ENCODE results near the gene FUT2.
"Not testable (repeated sequence)": the region's sequence is repeated elsewhere in the genome, so short reads cannot be mapped to it uniquely, and the experiment has no call there.

FUT2 gene

DNA sequence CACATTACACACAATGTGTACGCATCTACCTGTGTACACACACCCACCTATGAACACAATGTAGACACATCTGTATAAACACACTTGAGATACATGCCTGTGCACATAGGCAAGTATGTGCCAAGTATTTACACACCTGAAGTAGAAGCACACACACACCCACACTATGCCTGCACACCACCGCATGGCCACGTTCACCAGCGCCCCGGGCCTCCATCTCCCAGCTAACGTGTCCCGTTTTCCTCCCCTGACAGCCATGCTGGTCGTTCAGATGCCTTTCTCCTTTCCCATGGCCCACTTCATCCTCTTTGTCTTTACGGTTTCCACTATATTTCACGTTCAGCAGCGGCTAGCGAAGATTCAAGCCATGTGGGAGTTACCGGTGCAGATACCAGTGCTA lies 6.9 kb downstream of the FUT2 start:
- DNase-seq (ENCODE audit: low read depth): no peak

DNA sequence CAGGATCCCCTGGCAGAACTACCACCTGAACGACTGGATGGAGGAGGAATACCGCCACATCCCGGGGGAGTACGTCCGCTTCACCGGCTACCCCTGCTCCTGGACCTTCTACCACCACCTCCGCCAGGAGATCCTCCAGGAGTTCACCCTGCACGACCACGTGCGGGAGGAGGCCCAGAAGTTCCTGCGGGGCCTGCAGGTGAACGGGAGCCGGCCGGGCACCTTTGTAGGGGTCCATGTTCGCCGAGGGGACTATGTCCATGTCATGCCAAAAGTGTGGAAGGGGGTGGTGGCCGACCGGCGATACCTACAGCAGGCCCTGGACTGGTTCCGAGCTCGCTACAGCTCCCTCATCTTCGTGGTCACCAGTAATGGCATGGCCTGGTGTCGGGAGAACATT lies 7.5 kb downstream of the FUT2 start:
- DNase-seq (ENCODE audit: low read depth): no peak

DNA sequence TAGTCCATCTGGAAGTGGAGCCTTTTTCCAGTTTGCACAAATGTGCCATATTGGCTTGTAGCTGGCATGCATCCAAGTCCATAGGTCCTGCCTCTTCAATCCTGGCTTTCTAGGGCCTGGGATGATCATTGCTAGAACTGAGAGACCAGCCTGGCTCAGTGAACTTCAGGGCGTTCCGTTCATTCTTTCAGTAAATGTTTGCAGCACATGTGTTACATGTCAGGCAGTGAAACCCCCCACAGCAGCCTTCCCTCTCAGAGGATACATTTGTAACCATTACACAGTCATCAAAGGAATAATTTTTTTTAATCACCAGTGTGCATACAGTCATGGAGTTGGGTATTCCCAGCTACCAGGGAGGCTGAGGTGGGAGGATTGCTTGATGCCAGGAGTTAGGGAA lies 9.7 kb downstream of the FUT2 start:
- no peak for DNase-seq (ENCODE audit: low read depth)

DNA sequence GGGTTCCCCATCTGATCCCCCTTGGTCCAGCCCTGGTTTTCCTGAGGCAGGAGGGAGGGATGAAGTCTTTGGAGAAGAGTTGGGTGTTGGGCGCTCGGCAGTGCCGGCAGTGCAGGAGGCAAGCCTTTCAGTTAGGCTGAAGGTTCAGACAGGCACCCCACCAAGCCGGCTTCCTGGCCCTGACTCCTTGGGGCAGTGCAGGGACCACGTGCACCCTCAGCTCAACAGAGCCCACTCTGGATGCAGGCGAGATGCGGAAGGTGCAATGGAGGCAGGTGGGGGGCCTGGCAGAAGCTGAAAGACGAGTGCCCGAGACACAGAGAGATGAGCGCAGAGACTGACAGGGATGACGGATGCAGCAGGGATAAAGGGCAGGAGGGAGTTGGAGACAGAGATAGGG lies 12.7 kb downstream of the FUT2 start:
- DNase-seq (ENCODE audit: low read depth): no peak

DNA sequence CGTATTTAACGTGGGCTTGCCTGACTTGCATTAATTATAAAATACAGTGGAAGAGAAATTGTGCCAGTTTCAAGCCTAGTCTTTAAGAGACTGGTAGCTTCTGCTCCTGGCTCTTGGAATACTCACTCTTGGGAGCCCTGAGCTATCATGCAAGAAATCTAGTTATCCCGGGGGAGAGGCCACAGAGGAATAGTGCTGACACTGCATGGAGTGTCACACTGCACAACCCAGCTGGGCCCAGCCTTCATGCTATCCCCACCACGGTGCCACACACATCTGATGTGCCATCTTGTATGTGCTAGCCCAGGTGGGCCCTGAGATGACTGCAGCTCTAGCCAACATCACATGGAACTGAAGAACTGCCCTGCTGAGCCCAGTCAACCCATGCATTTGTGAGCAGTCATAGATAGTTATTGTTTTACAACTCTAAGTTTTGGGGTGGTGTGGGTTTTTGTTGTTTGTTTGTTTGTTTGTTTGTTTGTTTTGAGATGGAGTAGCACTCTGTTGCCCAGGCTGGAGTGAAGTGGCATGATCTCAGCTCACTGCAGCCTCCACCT lies 15.4 kb downstream of the FUT2 start:
- no peak for DNase-seq (ENCODE audit: low read depth)

DNA sequence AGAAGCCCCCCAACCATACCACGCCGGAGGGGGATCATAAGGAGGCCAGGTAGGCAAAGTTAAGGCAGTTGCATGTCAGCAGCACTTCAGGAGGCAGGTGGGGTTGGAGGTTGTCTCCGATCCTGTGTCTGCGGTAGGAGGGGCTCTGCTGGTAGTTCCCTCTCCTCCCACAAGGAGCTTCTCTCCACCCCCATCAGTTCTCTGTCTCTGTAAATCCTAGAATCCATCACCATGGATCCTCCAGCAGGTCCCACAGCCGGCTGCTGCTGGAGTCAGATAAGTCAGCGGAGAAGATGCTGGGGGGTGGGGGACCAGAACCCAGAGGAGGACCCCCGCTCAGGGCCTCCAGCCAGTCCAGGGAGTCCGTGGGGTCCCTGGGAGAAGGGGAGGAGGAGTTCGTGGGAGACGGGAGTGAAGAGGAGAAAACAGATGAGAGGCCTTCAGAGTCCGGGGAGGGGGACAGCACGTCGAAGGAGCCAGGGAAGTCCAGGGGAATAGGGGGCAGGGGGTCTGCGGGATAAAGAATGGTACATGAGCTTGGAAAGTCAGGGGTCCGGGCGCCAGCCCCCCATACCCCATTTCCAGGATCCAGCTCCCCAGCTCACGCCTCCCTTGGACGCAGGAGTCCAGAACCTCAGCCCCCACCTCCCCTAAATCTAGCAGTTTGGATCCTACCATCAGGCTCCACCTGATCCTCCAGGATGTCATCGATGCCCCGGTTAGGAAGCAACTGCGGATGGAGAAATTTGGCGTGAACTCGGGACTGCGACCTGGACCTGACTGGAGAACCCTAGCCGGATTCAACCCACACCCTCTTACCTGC lies 17.5 kb downstream of the FUT2 start:
- DNase-seq (ENCODE audit: low read depth): peak; percentile 52

DNA sequence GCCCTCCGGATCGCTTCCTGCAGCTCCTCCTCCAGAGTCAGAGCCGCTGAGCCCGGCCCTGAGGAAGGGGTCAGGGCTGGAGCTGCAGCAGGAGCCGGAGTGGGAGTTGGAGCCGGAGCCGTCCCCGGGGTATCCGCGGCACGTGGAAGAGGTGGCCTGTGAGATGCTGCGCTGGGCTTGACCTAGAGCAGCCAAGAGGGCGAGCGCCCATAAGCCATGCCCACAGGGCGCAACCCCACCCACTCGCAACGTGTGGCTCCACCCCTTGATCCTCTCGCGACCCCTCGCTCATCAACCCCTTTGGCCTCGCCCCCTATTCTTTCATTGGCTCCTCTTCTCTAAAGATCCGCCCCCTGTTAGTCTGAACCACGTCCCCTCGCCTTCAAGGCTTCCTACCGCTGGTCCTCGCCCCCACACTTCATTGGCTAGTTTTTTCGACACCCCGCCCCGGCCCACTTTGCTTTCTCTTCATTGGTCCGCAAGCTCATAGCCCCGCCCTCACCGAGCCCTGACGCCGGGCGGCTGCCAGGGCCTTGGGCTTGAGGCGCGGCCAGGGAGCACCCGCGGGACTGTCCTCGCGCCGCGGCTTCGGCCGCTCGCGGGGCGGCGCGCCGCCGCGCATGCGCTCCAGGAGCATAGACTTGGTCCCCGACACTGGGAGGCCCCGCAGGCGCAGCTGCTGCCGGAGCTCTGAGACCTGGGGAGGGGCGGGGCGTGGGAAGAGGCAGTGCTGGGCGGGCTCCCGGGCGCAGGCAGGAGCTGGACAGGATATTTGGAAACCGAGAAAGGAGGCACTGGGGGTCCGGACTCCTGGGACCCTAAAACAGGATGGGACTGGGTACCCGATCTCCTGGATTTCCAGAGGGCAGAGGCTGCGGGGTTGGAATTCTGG lies 18.3 kb downstream of the FUT2 start:
- peak; percentile 99 for DNase-seq (ENCODE audit: low read depth)

DNA sequence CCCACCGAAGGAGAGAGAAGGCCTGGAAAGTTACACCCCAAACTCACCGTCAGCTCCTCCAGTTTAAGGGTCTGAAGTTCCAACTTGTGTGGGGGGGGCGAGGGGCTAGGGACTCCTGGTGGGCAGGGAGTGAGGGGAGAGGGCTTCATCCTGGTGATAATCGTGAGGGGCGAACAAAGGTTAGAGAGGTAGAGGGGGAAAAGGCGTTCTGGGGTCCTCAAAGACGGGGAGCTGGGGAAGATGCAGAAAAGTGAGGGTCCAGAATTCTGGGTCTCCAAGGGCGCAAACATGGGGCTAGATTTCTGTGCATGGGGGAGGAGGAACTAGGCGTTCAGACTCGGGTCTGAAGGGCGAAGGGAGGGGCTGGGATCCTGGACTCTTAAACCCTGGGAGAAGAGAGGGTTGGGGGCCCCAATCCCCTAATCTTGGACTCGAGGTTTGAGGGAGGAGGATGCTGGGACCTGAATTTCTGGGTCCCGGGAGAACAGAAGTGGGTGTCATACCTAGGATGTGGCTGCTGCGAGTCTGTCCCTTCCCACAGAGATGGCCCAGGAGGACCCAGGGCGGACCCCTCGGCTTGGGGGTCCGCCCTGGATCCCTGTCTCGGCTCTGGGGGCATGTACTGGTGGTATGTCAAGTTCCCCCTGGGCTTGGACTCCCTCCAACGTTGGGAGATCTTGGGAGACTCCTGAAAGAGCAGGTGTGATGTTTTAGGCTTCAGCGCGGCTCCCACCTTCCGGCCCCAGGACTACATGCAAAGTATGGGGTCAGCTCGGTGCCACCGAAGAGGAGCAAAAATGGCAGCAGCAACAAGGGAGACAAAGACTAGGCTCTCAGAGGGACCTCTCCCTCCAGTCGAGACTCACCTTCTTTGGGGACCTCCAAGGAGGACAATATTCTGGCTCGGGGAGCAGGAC lies 19.2 kb downstream of the FUT2 start:
- no peak for DNase-seq (ENCODE audit: low read depth)

DNA sequence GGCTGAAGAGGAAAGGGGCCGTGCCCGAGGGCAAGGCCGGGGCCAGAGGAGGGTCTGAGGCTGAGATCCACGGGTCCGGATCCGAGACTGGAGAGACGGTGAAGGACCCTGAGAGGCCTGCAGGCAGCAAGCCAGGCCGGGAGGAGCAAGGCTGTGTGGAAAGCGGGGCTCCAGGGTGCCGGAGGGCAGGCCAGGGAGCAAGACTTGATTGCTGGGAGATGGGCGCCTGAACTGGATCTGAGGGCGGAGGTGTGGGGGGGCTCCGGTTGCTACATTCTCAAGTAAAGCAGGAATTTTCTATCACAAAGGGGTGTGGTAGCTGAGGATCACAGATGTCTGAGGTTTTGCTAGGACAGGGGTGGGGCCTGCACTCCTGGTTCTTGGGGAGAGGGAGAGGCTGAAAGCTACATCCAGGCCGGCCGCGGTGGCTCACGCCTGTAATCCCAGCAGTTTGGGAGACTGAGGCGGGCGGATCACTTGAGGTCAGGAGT lies 20.0 kb downstream of the FUT2 start:
- peak; percentile 9 for DNase-seq (ENCODE audit: low read depth)

DNA sequence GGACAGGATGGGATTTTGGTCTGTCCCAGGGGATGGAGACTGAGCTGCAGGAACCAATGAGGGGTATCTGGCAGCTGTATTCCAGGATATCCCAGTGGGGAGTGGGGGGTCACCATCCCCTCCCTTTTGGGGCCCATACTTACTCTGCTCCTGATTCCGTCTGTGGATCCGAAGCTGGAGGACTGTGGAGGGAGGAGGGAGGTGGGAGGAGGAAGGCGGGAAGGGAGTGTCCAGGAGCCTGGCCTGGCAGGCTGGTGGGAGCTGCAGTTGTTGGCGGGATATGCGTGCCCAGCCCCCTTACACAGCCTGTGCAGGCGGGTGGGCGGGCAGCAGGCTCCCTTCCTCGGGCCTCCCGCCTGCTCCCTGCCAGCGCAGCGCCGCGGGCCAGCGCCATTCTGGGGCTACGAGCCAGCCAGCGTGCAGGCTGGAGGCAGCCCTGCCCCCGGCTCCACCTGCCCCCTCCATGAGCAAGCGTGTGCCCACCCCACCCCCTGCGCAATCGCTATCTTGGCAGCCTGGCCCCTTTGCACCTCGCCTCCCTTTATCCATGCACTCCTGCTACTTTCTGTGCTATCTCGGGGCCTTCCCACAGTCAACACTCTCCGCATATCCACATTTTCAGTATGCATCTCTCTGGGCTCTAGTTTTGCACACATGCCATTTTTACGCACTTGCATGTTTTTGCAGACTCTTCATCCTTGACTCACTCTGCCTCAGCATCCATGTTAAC lies 21.0 kb downstream of the FUT2 start:
- DNase-seq (ENCODE audit: low read depth): peak; percentile 57

DNA sequence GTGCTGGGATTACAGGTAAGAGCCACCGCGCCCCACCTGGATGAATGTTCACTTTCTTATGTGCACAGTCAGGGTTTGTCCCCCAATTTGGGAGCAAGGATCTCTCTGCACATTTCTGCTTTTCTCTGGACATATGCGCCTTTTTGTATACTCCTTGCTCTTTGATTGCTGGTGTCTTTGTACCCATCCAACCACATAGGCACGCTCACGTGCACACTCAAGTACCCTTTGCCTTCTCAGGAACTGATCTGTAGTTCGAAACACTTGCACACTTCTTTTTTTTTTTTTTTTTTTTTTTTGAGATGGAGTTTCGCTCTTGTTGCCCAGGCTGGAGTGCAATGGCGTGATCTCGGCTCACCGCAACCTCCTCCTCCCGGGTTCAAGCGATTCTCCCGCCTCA lies 22.3 kb downstream of the FUT2 start:
- not testable (repeated sequence) for DNase-seq (ENCODE audit: low read depth)

DNA sequence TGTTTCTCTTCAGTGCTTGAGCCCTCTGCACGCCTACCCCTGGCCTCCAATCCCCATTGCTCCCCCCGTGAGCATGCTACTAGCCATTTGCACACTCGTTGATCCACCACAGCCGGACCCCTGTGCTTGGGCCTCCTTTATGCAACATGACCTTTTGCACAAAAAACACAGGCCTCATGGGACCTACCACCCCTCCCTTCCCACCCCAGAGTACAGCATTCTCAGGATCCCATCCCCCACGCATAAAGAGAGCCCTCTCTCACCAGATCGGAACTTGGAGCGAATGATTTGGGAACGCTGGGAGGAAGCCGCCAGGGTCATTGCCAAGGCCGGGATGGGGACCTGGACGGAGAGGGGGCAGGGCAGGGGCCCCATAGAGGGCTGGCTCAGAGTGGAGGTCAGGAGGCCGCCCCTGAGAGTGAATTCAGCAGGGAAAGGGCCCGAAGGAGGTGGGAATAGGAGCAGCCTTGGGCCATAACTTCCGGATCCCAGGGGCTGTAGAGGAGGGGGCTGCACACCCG lies 23.0 kb downstream of the FUT2 start:
- DNase-seq (ENCODE audit: low read depth): no peak

DNA sequence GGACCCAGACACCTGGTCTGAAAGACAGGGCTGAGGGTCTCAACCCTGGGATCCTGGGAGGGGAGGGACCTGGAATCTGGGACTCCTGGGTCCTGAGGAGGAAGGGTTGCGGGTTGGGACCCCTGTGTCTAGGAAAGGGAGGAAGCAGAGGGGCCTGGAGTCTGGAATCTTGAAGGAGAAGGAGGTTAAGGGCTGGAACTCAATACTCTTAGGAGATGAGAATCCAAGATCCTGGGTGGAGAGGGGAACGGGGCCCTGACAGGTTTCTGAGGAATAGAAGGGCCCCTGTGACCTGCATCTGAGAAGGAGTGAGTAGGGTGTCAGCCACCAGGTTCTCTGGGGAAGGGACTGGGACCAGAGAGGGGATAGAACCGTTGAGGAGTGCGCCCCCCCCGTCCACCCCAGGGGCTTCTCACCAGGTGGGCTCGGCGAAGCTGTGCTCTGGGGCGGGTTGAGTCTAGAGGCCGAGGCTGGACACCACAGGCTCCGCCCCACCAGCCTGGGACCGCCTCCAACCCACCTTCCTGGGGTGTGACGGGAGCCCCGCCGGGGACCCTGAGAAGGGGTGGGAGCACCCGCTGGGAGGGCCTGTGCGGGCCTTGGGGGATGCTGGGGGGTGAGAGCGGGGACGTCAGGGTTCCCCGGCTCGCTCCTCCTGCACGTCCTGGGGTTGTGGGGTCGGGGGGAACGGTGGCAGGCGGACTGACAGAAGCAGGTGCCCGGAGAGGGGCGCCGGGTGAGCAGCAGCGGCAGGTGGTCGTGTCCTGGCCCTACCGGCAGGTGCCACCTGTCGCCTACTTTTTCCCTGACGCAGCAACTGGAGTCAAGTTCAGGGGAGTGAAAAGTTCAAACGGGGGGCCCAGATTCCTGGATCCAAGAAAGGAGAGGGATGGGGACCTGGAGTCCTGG lies 23.7 kb downstream of the FUT2 start, which contains the start of gene MAMSTR:
TSS of gene MAMSTR (minus strand) at position 463 of the 909 bp plus-strand sequence. CDS start 694 bp downstream, outside the sequence.
- DNase-seq (ENCODE audit: low read depth): no peak

DNA sequence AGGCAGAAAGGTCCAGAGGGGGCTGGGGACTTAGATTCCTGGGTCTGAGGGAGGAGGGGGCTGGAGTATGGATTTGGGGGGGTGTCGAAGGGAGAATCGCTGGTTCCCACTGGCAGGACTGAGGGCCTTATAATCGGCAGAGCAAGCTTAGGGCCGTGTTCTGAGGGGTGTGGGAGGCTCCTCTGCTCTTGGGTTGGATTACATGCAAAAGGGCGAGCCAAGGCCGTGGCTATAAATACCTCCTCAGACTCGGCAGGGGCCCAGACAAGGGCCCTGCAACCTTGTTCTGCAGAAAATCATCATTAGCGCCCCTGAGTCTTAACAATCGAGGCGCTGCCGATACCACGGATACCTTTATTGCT lies 24.5 kb downstream of the FUT2 start:
- no peak for DNase-seq (ENCODE audit: low read depth)

DNA sequence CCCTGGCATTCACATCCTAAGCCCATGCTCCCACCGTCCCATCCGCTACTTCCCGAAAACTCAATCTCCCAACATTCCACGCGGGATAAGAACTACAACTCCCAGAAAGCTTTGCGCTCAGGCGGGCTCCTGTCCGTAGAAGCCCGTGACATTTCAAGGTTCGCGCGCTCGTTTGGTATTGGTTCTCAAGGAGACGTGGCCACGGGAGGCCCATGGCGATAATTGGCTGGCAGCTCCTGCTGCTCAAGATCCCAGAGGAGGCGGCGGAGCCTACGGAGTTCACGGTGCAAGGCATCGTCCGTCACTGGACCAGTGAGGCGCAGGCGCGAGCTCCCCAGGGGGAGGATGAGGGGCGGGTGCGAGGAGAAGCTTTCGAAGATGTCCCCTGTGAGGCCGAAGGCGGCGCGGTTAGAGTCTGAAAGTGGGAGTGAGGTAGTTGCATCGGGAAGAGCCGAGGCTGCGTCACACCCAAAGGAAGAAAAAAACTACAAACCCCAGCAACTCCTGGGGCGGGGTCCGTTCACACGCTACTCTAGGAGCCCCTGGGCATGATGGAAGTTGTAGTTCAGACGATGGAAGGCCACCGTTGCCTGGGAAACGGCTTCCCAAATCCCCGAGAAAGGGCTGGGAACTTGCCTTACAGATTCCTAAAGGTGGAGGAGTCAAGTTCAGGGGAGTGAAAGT lies 25.0 kb downstream of the FUT2 start:
- peak; percentile 99 for DNase-seq (ENCODE audit: low read depth)

DNA sequence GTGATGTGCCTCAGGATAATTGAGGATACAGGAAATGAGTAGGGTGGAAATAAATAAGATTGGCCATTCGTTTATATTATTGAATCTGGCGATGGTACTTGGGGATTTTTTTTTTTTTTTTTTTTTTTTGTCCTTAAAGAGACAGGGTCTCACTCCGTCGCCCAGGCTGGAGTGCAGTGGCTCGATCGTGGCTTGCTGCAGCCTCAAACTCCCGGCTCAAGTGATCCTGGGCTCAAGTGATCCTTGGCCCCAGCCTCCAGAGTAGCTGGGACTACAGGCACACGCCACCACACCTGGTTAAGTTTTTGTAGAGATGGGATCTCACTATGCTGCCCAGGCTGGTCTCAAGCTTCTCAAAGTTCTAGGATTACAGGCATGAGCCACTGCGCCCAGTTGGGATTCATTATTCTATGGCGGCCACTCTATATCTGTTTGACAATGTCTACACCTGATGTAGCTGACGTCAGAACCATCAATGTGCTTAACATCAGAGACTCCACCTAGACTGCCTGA lies 26.5 kb downstream of the FUT2 start:
- no peak for DNase-seq (ENCODE audit: low read depth)

DNA sequence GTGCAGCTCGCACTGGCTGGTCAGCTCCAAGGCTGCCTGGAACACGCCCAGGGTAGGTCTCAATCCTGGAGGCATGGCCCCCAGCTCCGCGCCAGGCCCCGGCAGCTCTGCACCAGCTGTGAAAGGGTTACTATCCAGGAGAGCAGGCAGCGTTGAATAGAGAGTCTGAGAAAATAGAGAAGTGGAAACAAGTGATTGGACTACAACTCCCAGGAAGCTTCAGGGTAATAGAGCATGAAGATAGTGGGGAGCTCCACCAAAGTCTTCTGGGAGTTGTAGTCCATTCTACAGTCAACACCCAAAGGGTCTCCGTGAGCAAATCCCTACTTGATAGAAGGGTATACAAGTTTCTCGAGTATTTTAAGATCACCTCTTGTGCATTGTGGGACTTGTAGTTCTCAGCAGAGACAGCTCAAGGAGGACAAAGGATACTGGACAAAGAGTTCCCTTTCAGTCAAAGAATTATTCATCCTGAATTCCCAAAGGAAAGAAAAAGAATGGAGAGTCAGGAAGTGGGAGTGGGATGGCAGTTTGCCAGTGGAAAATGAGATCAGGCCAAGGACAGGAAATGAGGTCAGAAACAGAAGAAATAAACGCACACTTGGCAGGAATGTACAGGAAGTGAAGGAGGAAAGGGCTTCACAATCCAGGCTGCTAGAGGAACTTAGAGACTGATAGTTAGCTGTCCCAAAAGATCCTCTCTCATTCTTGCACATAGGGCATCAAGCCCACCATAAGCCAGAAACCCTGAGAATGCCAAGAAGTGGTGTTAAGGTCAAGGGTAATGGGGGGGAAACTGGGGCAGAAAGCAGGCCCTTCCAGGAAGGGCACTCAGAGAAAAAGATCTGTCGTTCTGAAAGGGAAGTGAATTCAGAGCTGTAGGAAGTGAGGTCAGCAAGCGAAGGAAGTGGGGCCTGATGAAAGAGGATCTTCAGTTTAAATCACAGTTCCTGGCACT lies 29.3 kb downstream of the FUT2 start:
- DNase-seq (ENCODE audit: low read depth): peak; percentile 93

DNA sequence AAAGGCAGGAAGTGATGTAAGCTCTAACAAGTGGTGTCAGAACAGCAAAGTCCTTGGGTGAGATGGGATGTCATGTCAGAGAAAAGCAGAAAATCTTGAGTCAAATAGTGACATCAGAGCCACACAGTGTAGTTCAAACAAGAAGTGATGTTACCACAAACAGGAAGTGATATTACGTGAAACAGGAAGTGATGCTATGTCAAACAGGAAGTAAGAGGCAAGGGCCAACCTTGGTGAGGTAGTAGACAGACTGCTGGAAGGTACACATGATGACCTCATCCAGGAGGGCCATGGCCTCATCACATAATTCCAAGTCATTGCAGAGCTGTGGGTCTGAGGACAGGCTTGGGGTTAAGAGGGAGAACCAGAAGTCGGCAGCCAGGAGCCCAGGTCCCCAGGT lies 30.8 kb downstream of the FUT2 start:
- DNase-seq (ENCODE audit: low read depth): peak; percentile 17

Measured in ELR (cell line).